HCT116 (cell line): ENCODE results near the gene ADNP. TPM values are rescaled to one million over a fixed set of nuclear protein-coding genes. Genes with fewer than 3 reads are reported as not detected.

ENCODE experiments used
- ATAC-seq: fragments of 200-7000 bp; cut with Tn5 transposase; 2 replicates; pipeline ENCODE4 v1.9.1; 2020; ENCODE audit warnings: mild to moderate bottlenecking, moderate library complexity
- BruUV-seq: library from RNA; stranded (reverse); fragments of 400-500 nt; replicated peaks from 2 replicates; lab custom pipeline; 2021; lab: Mats Ljungman, UMichigan
- CTCF ChIA-PET: fragments of 300-600 bp; sonication (Branson Sonifier 250); formaldehyde crosslinking; loops from one replicate; lab custom pipeline; 2021; ENCODE audit warnings: antibody characterized with exemption; lab: Charles Lee
- POLR2A ChIA-PET: fragments of 300-600, 350-600 bp; sonication (Branson Sonifier 250); formaldehyde crosslinking; loops from one replicate; lab custom pipeline; 2021; ENCODE audit warnings: antibody characterized with exemption; lab: Charles Lee
- RAD21 ChIA-PET, 2 experiments: fragments of 300-600 bp; sonication (Branson Sonifier 250); formaldehyde crosslinking; loops; one replicate each; lab custom pipeline; 2023; ENCODE audit warnings: low total read pairs in 2 of 2; ENCODE audit not compliant: uncharacterized antibody in 2 of 2, unreplicated experiment in 2 of 2, low non-redundant PET in 1 of 2; lab: Charles Lee
- DNase-seq: peaks from one replicate; pipeline ENCODE4 v3.0.0-alpha.2; 2010; ENCODE audit warnings: low read depth, low spot score
- H2AFZ ChIP-seq: fragments of 200-600 bp; shearing (Covaris generic), sonication (generic); 2 replicates; pipeline ENCODE4 v1.6.1; 2017; ENCODE audit warnings: low read depth, mixed run types, mixed read lengths, antibody characterized with exemption, low read length; ENCODE audit not compliant: poor library complexity, severe bottlenecking
- H3K27ac ChIP-seq: 2 replicates; pipeline ENCODE4 v1.5.1; 2012; ENCODE audit warnings: low read depth, low read length
- H3K27me3 ChIP-seq: fragments of 200-600 bp; sonication (generic); 2 replicates; pipeline ENCODE4 v1.6.1; 2016; ENCODE audit warnings: mixed run types, low read length, mixed read lengths; ENCODE audit not compliant: insufficient read depth
- H3K36me3 ChIP-seq, 2 experiments: fragments of 200-500 bp in 1 of 2; fragments of 200-600 bp in 1 of 2; sonication (Bioruptor generic) in 1 of 2; sonication (generic) in 1 of 2; 2 replicates each; pipeline versions ENCODE4 v1.5.1 to v1.6.1; 2014 to 2016; ENCODE audit warnings: low read length in 2 of 2, inconsistent platforms in 1 of 2, mixed read lengths in 1 of 2, mixed run types in 1 of 2; ENCODE audit not compliant: insufficient read depth in 2 of 2, control insufficient read depth in 1 of 2
- H3K4me1 ChIP-seq, 2 experiments: fragments of 200-600 bp in 1 of 2; sonication (generic) in 1 of 2; 2 replicates each; pipeline versions ENCODE4 v1.5.1 to v1.6.1; 2012 to 2017; ENCODE audit warnings: low read length in 2 of 2, inconsistent platforms in 1 of 2, mild to moderate bottlenecking in 1 of 2, mixed read lengths in 1 of 2, mixed run types in 1 of 2, moderate library complexity in 1 of 2; ENCODE audit not compliant: insufficient read depth in 2 of 2, control insufficient read depth in 1 of 2
- H3K4me2 ChIP-seq: fragments of 200-600 bp; sonication (generic); 2 replicates; pipeline ENCODE4 v1.6.1; 2017; ENCODE audit warnings: mixed run types, low read length, mixed read lengths
- H3K4me3 ChIP-seq, 2 experiments: fragments of 200-600 bp in 1 of 2; sonication (generic) in 1 of 2; replicated peaks in 1 of 2; 2 replicates each; pipeline ENCODE4 v1.5.1; 2011 to 2016; ENCODE audit warnings: low read length in 2 of 2, control low read depth in 1 of 2, low read depth in 1 of 2, mild to moderate bottlenecking in 1 of 2, mixed read lengths in 1 of 2, mixed run types in 1 of 2
- H3K79me2 ChIP-seq: fragments of 200-600 bp; sonication (generic); 2 replicates; pipeline ENCODE4 v1.6.1; 2017; ENCODE audit warnings: mild to moderate bottlenecking, mixed run types, low read length, moderate library complexity, mixed read lengths; ENCODE audit not compliant: insufficient read depth
- H3K9ac ChIP-seq: fragments of 200-600 bp; sonication (generic); 2 replicates; pipeline ENCODE4 v1.6.1; 2016; ENCODE audit warnings: low read length, mixed read lengths
- H3K9me2 ChIP-seq: fragments of 200-600 bp; sonication (generic), shearing (Covaris generic); 2 replicates; pipeline ENCODE4 v1.6.1; 2017; ENCODE audit warnings: mixed run types, mild to moderate bottlenecking, moderate library complexity; ENCODE audit not compliant: insufficient read depth
- H3K9me3 ChIP-seq, 2 experiments: fragments of 200-500 bp in 1 of 2; fragments of 200-600 bp in 1 of 2; sonication (Bioruptor generic) in 1 of 2; sonication (generic) in 1 of 2; 2 replicates each; pipeline ENCODE4 v1.6.1; 2014 to 2017; ENCODE audit warnings: low read length in 2 of 2, mixed read lengths in 2 of 2, inconsistent platforms in 1 of 2, low read depth in 1 of 2, mild to moderate bottlenecking in 1 of 2, mixed run types in 1 of 2, moderate library complexity in 1 of 2; ENCODE audit not compliant: control insufficient read depth in 1 of 2, insufficient read depth in 1 of 2
- H4K20me1 ChIP-seq: fragments of 200-600 bp; sonication (generic), shearing (Covaris generic); 2 replicates; pipeline ENCODE4 v1.6.1; 2017; ENCODE audit warnings: mixed run types, mild to moderate bottlenecking, moderate library complexity; ENCODE audit not compliant: insufficient read depth
- CEBPB ChIP-seq: IDR thresholded peaks from 2 replicates; pipeline ENCODE4 v1.6.1; 2012; ENCODE audit warnings: low read depth
- CTCF ChIP-seq, 3 experiments: fragments of 200-600 bp in 1 of 3; sonication (generic) in 1 of 3; IDR thresholded peaks in 2 of 3; conservative IDR thresholded peaks in 1 of 3; 2 replicates each; pipeline ENCODE4 v1.5.1; 2012 to 2017; ENCODE audit warnings: low read depth in 2 of 3, low read length in 2 of 3, antibody characterized with exemption in 1 of 3, borderline replicate concordance in 1 of 3, control low read depth in 1 of 3, mild to moderate bottlenecking in 1 of 3, mixed read lengths in 1 of 3, mixed run types in 1 of 3, moderate library complexity in 1 of 3; ENCODE audit not compliant: insufficient read depth in 1 of 3
- EZH2 ChIP-seq: fragments of 200-600 bp; sonication (generic); IDR thresholded peaks from 2 replicates; pipeline ENCODE4 v1.6.1; 2017; ENCODE audit warnings: antibody characterized with exemption, mixed run types
- EZH2phosphoT487 ChIP-seq: fragments of 200-600 bp; IDR thresholded peaks from 2 replicates; pipeline ENCODE4 v1.6.1; 2018; ENCODE audit warnings: antibody characterized with exemption, borderline replicate concordance
- JUND ChIP-seq: IDR thresholded peaks from 2 replicates; pipeline ENCODE4 v1.6.1; 2012
- MAX ChIP-seq: IDR thresholded peaks from 2 replicates; pipeline ENCODE4 v1.6.1; 2012
- POLR2A ChIP-seq: IDR thresholded peaks from 2 replicates; pipeline ENCODE4 v1.7.0; 2011; ENCODE audit warnings: borderline replicate concordance; ENCODE audit not compliant: insufficient read depth, insufficient read length; ENCODE audit errors: extremely low read depth
- RAD21 ChIP-seq: IDR thresholded peaks from 2 replicates; pipeline ENCODE4 v1.6.1; 2012; ENCODE audit warnings: low read depth, mild to moderate bottlenecking
- REST ChIP-seq: IDR thresholded peaks from 2 replicates; pipeline ENCODE4 v1.6.1; 2012; ENCODE audit warnings: low read depth
- SP1 ChIP-seq: IDR thresholded peaks from 2 replicates; pipeline ENCODE4 v1.6.1; 2012; ENCODE audit warnings: low read depth
- TCF7L2 ChIP-seq: IDR thresholded peaks from 2 replicates; pipeline ENCODE4 v1.7.0; 2011; ENCODE audit warnings: borderline replicate concordance, inconsistent platforms; ENCODE audit not compliant: insufficient read depth, insufficient read length; ENCODE audit errors: extremely low read depth
- YY1 ChIP-seq: IDR thresholded peaks from 2 replicates; pipeline ENCODE4 v1.6.1; 2011; ENCODE audit warnings: low read length, low read depth, moderate library complexity, mild to moderate bottlenecking; ENCODE audit not compliant: insufficient replicate concordance; ENCODE audit errors: extremely low read depth
- ZNF274 ChIP-seq: fragments of 200-500 bp; sonication (Bioruptor generic); IDR thresholded peaks from 2 replicates; pipeline ENCODE4 v1.6.1; 2014; ENCODE audit warnings: mild to moderate bottlenecking, low read depth, low read length, inconsistent platforms
- intact Hi-C: fragments of 100-400 bp; cut with micrococcal nuclease; formaldehyde crosslinking; loops from 2 replicates; pipeline ENCODE4 v1.10.0; 2022
- total RNA-seq: library from RNA; stranded (reverse); gene quantifications from one replicate; pipeline ENCODE4 v1.2.1, GENCODE V29; 2021; ENCODE audit not compliant: unreplicated experiment

The ADNP gene
- total RNA-seq, 1 experiment from 2014 or later, result 85.9 TPM

GRCh38 chr20:50850721-50851286 is 80.4 kb downstream of the ADNP start (continued):
- no peak for TF ChIP-seq REST

GRCh38 chr20:50848846-50849673 is 82.2 kb downstream of the ADNP start:
- ChIA-PET RAD21 (no interaction called here), CTCF (interaction anchor here (1.3 kb wide), 1 partner anchor 54 kb away, joined by 3 read pairs; the partner anchor contains the start of gene BCAS4), POLR2A (no interaction called here)
- intact Hi-C loops, result no loop called here
- no peak overlapping the region for H2AFZ ChIP-seq
- H3K9me3 ChIP-seq, result no peaks in the 10 kb centered on the region
- H3K9ac ChIP-seq, result no peak overlapping the region
- H3K79me2 ChIP-seq, result no peaks in the 10 kb centered on the region
- BruUV-seq, result no TSS peak
- ATAC-seq (no peak), DNase-seq (no peak)
- H4K20me1 ChIP-seq, result no peaks in the 10 kb centered on the region
- no peaks in the 10 kb centered on the region for H3K36me3 ChIP-seq
- no peaks in the 10 kb centered on the region for H3K27me3 ChIP-seq
- no peak overlapping the region for H3K27ac ChIP-seq
- no peak overlapping the region for H3K4me2 ChIP-seq
- H3K4me1 ChIP-seq, result peaks cover 26 to 36% of the 10 kb centered on the region in 2 experiments
- H3K9me2 ChIP-seq, result no peaks in the 10 kb centered on the region
- H3K4me3 ChIP-seq, result no peak overlapping the region
- TF ChIP-seq TCF7L2 (no peak), EZH2 (no peak), CEBPB (no peak), ZNF274 (no peak), REST (no peak), RAD21 (no peak), SP1 (no peak), CTCF (IDR thresholded peaks at IDR 0.05 in 2 of 3, conservative IDR thresholded peaks at IDR 0.05 in 1 of 3; ENCODE audit: borderline replicate concordance in 1 of 3, insufficient read depth in 1 of 3, low read depth in 2 of 3, low read length in 2 of 3) (no peak), POLR2A (no peak), EZH2phosphoT487 (no peak), JUND (no peak), YY1 (no peak), MAX (no peak)
